Glutamatergic neuron (in vitro differentiated cells): ENCODE results near the gene STXBP6. TPM values are rescaled to one million over a fixed set of nuclear protein-coding genes. Genes with fewer than 3 reads are reported as not detected.

ENCODE experiments used
- DNase-seq: peaks from one replicate; pipeline ENCODE4 v3.0.0; 2022
- H3K27ac Mint-ChIP-seq: one replicate; pipeline ENCODE4 v1.8.0; 2020; ENCODE audit warnings: mild to moderate bottlenecking, mixed read lengths, inconsistent platforms; ENCODE audit not compliant: unreplicated experiment
- H3K27me3 Mint-ChIP-seq: one replicate; pipeline ENCODE4 v1.8.0; 2020; ENCODE audit warnings: mild to moderate bottlenecking, moderate library complexity, mixed read lengths, inconsistent platforms; ENCODE audit not compliant: unreplicated experiment
- H3K36me3 Mint-ChIP-seq: one replicate; pipeline ENCODE4 v1.8.0; 2020; ENCODE audit warnings: mild to moderate bottlenecking, mixed read lengths, inconsistent platforms; ENCODE audit not compliant: unreplicated experiment
- H3K4me1 Mint-ChIP-seq: one replicate; pipeline ENCODE4 v1.8.0; 2020; ENCODE audit warnings: mild to moderate bottlenecking, low read depth, mixed read lengths, inconsistent platforms; ENCODE audit not compliant: unreplicated experiment
- H3K4me3 Mint-ChIP-seq: one replicate; pipeline ENCODE4 v1.8.0; 2020; ENCODE audit warnings: mild to moderate bottlenecking, mixed read lengths, inconsistent platforms; ENCODE audit not compliant: unreplicated experiment
- H3K9me3 Mint-ChIP-seq: one replicate; pipeline ENCODE4 v1.8.0; 2020; ENCODE audit warnings: mild to moderate bottlenecking, moderate library complexity, mixed read lengths, inconsistent platforms; ENCODE audit not compliant: unreplicated experiment
- long read RNA-seq: library from polyadenylated mRNA; unstranded; transcript quantifications from one replicate; pipeline ENCODE4 v2.0.0, GENCODE V29; 2020; ENCODE audit not compliant: unreplicated experiment
- total RNA-seq: library from RNA; stranded (reverse); fragmentation: NEBNext Ultra II Directional; extraction: Animal tissue kit (Norgen Biotek cat#: 25700); gene quantifications from one replicate; pipeline ENCODE4 v1.2.1, GENCODE V29; 2021; ENCODE audit not compliant: unreplicated experiment
- TF ChIP-seq, protein P1 (sequence below): fragments of 200-600 bp; sonication (generic); IDR thresholded peaks from one replicate; pipeline ENCODE4 v1.5.0; 2021; ENCODE audit not compliant: partially characterized antibody, unreplicated experiment

STXBP6 gene
- total RNA-seq, result 0.49 TPM
- long read RNA-seq, result 0 reads

DNA sequence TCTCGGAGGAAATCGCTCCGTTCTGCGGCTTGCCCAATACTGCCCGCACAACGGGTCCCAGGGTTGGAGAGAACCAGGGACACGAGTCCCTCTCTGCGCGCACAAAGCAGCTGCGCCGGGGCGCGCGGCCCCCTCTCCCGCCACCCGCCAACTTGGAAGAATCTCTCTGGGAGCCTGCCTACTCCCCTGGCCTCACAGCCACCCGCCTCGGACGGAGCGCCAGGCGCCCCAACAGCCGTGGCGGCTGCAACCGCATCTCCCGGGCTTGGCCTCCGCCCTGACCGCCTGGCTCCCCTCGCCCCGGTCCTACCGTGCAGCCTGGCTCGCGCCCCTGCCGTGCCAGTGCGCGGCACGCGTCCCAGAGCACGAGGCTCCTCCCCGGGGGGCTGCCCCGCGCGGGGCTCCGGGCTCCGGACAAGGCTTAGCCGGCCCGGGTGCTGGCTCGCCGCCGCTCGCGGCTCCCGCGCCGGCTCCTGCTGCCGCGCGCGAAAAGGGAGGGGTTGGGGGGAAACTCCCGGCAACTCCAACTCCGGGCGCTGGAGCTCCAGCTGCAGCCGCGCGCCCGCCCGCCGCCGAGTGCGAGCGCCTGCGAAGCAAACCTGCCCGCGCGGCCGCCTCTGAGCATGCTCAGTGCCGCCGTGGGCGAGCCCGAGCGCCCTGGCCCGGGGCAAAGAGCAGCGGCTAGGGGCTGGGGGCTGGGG, at the start of gene STXBP6:
Gene STXBP6 (minus strand): TSS at position 580 of the 701 bp plus-strand sequence. CDS start 75,329 bp downstream, outside the sequence.
- Mint-ChIP-seq H3K4me1 (peaks cover 6% of the 10 kb centered on the region), H3K27me3 (peaks cover 13% of the 10 kb centered on the region), H3K27ac (peak within 1 kb of the TSS; percentile 30), H3K4me3 (peak within 1 kb of the TSS; percentile 90), H3K36me3 (no peaks in the 10 kb centered on the region), H3K9me3 (peaks cover 6% of the 10 kb centered on the region)
- DNase-seq, result peak; percentile 73
- TF ChIP-seq, protein P1, sequence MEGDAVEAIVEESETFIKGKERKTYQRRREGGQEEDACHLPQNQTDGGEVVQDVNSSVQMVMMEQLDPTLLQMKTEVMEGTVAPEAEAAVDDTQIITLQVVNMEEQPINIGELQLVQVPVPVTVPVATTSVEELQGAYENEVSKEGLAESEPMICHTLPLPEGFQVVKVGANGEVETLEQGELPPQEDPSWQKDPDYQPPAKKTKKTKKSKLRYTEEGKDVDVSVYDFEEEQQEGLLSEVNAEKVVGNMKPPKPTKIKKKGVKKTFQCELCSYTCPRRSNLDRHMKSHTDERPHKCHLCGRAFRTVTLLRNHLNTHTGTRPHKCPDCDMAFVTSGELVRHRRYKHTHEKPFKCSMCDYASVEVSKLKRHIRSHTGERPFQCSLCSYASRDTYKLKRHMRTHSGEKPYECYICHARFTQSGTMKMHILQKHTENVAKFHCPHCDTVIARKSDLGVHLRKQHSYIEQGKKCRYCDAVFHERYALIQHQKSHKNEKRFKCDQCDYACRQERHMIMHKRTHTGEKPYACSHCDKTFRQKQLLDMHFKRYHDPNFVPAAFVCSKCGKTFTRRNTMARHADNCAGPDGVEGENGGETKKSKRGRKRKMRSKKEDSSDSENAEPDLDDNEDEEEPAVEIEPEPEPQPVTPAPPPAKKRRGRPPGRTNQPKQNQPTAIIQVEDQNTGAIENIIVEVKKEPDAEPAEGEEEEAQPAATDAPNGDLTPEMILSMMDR, result no peak

GRCh38 chr14:25097120-25097519, 47.2 kb upstream of the STXBP6 start:
- TF ChIP-seq, protein P1, result no peak
- no peak overlapping the region for H3K4me3 Mint-ChIP-seq
- H3K9me3 Mint-ChIP-seq, result peaks cover 3% of the 10 kb centered on the region
- no peak for DNase-seq
- no peak overlapping the region for H3K27ac Mint-ChIP-seq
- H3K4me1 Mint-ChIP-seq, result peaks cover 19% of the 10 kb centered on the region
- H3K36me3 Mint-ChIP-seq, result no peaks in the 10 kb centered on the region
- peaks cover 6% of the 10 kb centered on the region for H3K27me3 Mint-ChIP-seq

DNA sequence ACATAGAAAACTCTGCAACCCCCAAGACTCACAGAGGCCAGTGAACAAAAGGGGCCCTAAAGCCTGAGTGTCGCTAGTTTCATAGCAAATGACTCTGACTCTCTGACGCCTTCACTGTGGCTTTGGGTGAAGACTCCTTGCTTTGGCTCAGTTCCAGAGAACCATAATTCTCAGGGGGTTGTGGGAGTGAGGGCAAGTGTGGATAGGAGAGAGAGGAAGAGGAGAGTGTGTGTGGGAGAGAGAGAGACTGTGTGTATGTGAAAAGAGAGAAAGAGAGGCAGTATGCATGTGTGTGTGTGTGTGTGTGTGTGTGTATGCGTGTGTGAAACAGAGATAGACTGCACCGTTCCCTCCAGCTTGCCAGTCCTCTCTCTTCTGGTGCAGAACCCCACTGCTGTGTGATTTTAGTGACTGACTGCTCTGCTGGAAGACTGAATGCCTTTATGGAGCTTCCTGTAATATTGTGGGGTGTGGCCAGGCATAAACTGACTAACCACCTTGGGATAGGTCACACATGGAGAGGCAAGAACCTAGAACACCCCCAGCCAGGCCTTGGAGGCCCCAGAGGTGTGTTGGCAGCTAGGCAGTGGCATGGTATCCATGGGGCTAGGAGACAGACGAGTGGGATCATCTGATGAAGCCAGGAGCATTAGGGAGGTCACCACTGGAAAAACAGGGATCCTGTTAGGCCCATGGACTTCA, 45.9 kb upstream of the STXBP6 start:
- Mint-ChIP-seq H3K27ac (no peak overlapping the region), H3K4me1 (peaks cover 30% of the 10 kb centered on the region), H3K4me3 (no peak overlapping the region), H3K36me3 (no peaks in the 10 kb centered on the region), H3K27me3 (peaks cover 7% of the 10 kb centered on the region), H3K9me3 (peaks cover 3% of the 10 kb centered on the region)
- DNase-seq, result no peak
- TF ChIP-seq, protein P1, result no peak

DNA sequence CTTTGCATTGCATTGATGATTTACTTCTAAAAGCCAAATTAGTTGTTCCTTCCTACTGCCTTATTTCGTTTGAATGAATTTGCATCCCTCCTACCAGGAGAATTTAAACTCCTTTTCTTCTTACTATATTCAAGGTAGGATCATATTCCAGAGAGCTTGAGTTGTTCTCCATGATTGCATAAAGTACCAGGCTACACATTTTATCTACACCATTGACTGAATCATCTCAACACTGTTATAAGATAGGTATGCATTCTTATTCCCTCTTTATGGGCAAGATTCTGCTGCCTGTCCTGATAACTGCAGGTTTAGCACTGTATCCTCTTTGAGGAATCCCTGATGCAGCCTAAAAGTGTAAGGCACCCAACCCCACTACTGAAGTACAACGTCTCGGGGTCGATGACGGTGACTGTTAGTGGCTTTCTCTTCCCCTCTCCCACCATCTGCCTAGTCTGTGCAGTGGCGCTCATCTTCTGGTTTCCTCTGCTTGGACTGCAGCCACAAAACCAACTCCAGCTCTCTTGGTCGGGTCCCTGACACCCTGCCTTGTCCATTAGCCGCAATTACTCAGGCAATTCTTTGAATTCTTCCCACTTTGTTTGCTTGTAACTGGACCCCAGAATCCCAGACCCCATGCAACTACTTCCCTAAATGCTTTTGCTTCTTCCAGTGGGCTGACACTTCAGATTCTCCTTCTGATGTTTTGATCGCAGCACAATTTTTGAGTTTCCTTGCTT, 44.4 kb upstream of the STXBP6 start:
- H3K4me1 Mint-ChIP-seq, result peaks cover 31% of the 10 kb centered on the region
- H3K27ac Mint-ChIP-seq, result no peak overlapping the region
- TF ChIP-seq, protein P1, result no peak
- no peak for DNase-seq
- peaks cover 7% of the 10 kb centered on the region for H3K27me3 Mint-ChIP-seq
- peaks cover 3% of the 10 kb centered on the region for H3K9me3 Mint-ChIP-seq
- H3K36me3 Mint-ChIP-seq, result no peaks in the 10 kb centered on the region
- no peak overlapping the region for H3K4me3 Mint-ChIP-seq
